Ishikawa (cell line): ENCODE results near the gene TXNL1.

Experiments used
- MAX ChIP-seq: IDR thresholded peaks from 2 replicates; pipeline ENCODE4 v1.6.1; 2012
- REST ChIP-seq: IDR thresholded peaks from 2 replicates; pipeline ENCODE4 v1.6.1; 2012; ENCODE audit warnings: low read depth, mild to moderate bottlenecking

GRCh38 chr18:56637711-56638231, 621 bp downstream of the TXNL1 start:
- TF ChIP-seq REST (no peak), MAX (no peak)
